Stimulated activated CD4-positive, alpha-beta T cell treated with anti-CD3 and anti-CD28 coated beads, Interleukin-2, amount 100 ng/mL, for 4 hours (primary cell): ENCODE measurements around the gene PRPF40B.

Experiments used
- DNase-seq: peaks from one replicate; pipeline ENCODE4 v3.0.0-alpha.2; 2020; ENCODE audit warnings: low read depth

PRPF40B gene

DNA sequence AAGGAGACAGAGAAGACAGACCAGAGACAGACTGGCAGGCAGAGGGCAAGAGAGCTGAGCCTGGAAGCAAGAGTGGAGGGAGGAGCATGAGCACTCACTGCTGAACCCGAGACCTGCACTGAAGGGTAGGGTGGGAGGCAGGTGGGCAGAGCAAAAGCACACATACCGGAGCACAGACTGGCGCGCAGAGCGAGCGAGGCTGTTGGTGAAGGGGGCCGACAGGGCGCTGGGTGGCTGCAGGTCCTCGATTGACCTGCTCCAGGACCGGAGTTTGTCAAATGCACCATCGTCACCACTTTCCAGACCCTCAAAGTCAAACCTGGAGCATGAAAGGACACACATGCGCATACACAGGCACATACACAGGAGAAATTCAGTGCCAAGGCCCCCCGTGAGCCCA, 34.9 kb downstream of the PRPF40B start:
- no peak for DNase-seq

DNA sequence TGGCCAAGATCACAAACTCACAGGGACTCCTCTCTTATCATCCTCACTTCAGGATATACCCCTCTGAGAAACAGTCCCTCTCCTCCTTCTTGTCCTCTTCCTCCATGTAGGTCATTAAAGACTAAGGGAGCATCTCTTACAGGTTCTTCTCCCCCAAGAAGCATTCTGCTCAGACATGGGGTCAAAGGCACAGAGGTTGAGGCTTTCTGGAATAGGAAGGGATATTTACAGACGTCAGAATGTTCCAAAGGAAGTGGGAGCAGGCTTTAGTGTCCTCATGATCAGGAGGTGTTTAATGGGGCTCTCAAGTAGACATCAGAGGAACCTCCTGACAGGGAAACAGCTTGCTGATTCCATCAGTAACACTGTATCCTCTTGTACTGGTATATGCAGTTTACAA, 36.4 kb downstream of the PRPF40B start:
- DNase-seq: no peak

- no peak for DNase-seq
Observed at GRCh38 chr12:49661191-49661590, 37.8 kb downstream of the PRPF40B start.

GRCh38 chr12:49661746-49662145, 38.4 kb downstream of the PRPF40B start:
- DNase-seq: no peak

GRCh38 chr12:49662998-49663843, 39.9 kb downstream of the PRPF40B start:
- DNase-seq: peak; percentile 57

DNA sequence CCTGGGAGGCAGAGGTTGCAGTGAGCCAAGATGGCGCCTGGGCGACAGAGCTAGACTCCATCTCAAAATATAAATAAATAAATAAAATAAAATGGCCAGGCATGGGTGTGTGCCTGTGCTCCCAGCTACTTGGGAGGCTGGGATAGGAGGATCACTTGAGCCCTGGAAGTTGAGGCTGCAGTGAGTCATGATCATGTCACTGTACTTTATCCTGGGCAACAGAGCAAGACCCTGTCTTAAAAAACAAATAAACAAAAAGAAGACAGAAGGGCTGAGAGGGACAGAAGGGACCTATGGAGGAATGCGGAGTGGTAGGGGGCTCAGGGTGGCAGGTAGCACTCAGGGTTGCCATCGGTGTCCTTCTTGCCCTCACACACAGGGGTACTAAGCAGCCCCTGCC, 40.8 kb downstream of the PRPF40B start:
- DNase-seq: no peak

- DNase-seq: no peak
Observed at GRCh38 chr12:49664591-49665239, 41.4 kb downstream of the PRPF40B start.

DNA sequence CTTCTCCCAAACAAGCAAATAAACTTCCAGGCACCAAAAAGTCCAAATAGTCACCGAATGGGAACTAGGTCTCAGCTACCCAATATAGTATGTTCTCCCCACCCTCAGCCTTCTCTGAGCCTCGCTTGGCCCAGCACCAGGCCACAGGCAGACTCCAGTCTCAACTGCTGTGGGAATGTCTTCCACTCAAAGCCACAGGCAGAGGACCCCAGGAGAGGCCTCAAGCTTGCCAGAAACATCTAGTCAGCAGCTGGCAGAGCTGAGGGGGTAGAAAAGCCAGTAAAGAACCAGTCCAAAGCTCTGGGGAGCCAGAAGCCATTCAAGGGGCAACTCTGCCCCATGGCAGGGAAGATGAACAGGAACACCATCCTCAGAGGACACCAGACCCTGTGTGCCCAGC, 42.0 kb downstream of the PRPF40B start:
- DNase-seq: no peak

DNA sequence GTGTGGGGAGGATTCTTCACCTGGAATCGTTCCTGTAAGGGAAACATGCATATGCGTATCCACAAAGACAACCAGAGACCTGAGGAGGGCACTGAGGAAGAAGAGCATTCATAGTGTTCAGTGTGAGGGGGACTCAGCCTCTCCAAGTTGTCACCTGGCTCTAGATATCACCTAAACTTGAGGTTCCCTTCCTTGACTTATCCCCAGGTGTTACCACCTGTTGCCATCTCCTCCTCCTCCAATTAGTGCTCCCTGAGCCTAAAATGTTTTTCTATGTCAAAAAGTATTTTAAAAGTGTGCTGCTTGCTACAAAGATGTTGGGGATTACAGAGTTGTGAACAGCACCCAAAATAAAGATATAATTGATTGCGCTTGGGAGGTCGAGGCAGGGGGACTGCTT, 42.8 kb downstream of the PRPF40B start:
- no peak for DNase-seq

- DNase-seq: no peak
Observed at GRCh38 chr12:49667325-49668090, 44.1 kb downstream of the PRPF40B start.

- no peak for DNase-seq
Observed at GRCh38 chr12:49669796-49670195, 46.4 kb downstream of the PRPF40B start.

DNA sequence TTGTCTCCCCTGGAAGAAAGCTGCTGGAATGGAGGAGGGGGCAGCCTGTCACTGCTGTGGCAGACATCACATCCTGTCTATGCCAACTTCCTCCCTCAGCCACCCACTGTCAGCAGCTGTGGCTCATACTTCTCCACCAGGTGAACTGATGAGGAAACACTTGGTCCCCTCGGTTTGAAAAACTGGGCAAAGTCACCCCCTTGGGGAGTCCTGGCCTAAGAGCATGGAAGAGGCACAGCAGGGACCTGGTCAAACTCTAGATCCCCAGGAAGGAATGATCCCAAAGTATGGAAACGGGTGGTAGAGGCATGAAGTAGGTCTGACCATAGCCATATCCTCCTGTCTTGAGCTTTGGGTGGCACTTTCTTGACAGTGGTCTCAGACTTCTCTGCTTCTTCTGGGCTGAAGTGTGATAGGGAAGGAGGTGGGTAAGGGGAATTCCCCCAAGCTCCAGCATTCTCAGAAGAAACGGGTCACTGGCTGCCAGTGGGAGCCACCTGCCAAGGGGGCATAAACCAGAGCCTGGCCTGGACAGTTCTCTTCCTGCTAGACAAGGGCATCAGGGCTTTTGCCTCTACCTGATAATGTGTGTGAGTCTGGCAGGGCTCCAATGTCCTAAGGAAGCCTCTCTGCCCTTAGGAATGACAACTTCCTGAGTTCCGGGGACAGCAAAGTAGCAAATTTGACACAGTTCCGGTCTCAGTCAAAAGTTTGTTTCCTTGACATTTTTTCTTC, 47.8 kb downstream of the PRPF40B start:
- DNase-seq: peak; percentile 64

DNA sequence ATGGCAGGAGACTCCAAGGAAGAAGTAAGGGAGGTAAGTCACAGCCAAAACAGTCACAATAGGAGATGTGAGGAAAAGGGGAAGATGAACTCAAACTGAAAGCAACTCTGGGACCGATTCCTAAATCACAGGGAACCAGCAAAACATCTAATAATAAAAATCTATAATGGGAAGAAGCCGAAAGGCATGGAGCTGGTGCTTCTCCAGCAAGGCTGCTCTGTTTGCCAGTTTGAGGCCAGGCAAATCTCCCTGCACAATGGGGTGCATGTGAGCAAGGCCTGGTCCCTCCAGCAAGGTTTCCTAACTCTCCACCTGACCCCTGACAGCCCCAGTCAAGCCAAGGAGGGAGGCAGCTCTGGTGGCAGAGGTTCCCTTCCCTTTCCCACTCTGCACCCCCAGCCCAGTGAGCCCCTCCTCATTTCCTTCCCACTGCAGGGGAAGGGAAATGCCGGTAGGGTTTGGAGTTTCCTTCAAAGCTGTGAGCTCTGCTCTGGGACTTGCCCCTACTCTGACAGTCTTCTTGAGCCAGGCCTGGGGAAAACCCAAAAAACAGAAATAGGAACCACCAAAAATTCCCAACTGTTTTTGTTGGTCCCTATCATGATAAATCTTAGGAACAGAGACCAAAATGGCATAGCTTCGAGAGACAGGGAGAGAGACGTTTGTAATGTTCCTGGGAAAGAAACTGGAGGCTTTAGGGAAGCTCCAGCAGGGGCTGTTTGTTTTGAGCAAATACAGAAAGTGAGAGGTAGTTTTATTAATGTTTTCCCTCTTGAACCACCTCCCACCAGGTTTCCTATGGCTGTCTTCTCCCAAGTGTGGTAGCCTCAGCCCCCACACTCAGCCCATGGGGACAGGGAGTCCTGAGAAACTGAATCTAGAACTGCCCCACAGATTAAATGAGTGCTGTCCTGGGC, 49.2 kb downstream of the PRPF40B start:
- no peak for DNase-seq

DNA sequence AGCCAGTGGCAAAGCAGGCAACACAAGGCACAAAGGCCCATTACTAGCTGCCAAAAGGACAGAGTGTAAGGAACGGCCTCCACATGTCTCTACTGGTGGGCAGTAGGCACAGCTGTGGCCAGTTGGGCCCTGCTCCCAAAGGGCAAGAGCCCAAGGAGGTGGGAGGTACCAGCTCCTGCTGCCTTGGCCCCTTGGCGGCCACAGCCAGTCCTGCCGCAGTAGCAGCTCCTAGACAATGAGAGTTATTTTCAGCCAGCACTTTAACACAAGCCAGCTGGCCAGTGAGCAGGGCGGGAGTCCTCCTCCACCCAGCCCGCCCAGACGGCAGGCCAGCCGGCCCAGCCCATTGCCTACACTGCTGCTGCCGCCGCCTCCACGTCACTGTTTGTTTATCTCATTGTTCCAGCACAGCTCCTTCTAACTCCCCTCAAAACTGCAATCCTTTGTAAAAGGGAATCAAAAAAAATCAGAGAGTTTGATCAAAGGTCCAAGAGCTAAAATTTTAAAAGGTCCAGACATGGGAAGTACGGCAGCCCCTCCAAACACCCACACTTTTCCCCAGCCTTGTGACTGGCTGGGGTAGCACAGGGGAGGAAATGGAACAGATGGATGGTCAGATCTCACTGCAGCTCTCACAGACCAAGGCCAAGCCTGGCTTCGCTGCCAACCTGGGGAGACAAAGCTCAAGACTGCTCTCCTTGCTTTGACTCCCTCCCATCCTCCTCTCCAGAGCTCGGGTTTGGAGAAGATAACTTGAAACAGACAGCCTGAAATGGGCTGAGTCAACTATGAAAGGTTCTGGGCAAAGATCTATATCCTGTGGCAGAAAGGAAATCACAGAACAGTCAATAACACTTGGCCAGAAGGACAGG, 50.3 kb downstream of the PRPF40B start:
- no peak for DNase-seq

GRCh38 chr12:49674318-49674981, 51.1 kb downstream of the PRPF40B start:
- DNase-seq: no peak

- DNase-seq: no peak
Observed at GRCh38 chr12:49675137-49675536, 51.8 kb downstream of the PRPF40B start.

- DNase-seq: no peak
Observed at GRCh38 chr12:49678711-49679110, 55.4 kb downstream of the PRPF40B start.

- no peak for DNase-seq
Observed at GRCh38 chr12:49680075-49680474, 56.7 kb downstream of the PRPF40B start.

GRCh38 chr12:49683599-49684309, 60.4 kb downstream of the PRPF40B start:
- DNase-seq: no peak
